Thyroid gland (tissue), 4 donors: ENCODE measurements around the gene SPATA31C1.

ENCODE experiments used
- CTCF ChIP-seq, 6 experiments: fragments of 200-600 bp in 3 of 6; fragments of 450-650 bp in 3 of 6; sonication (generic) in 3 of 6; IDR thresholded peaks; one replicate each; pipeline ENCODE4 v1.5.1; 2016 to 2019; ENCODE audit warnings: antibody characterized with exemption in 6 of 6, mild to moderate bottlenecking in 2 of 6, inconsistent platforms in 1 of 6, moderate library complexity in 1 of 6
- POLR2A ChIP-seq, 2 donors: fragments of 450-650 bp; IDR thresholded peaks; one replicate each; pipeline ENCODE4 v1.6.1; 2017; ENCODE audit warnings: antibody characterized with exemption in 2 of 2, mild to moderate bottlenecking in 2 of 2, moderate library complexity in 1 of 2

- TF ChIP-seq CTCF (IDR thresholded peaks at IDR 0.05) (no peak), POLR2A (IDR thresholded peaks at IDR 0.05) (no peak)
Observed at GRCh38 chr9:87889882-87890252, 27.9 kb upstream of the SPATA31C1 start.
